GM23338 (cell line): Measurements from ENCODE around the gene CCDC97. TPM values are rescaled to one million over a fixed set of nuclear protein-coding genes. Genes with fewer than 3 reads are reported as not detected.
A peak's percentile ranks its signal among the peaks of the same experiment; 100 is the strongest.

ENCODE experiments used
- ATAC-seq: fragments of 200-7000 bp; cut with Tn5 transposase; 3 replicates; pipeline ENCODE4 v1.9.1; 2020
- DNase-seq: peaks from one replicate; pipeline ENCODE4 v3.0.0-alpha.2; 2015; ENCODE audit warnings: low spot score
- H2AFZ ChIP-seq: fragments of 200-600 bp; sonication (generic); 2 replicates; pipeline ENCODE4 v1.8.0; 2016; ENCODE audit warnings: antibody characterized with exemption, mild to moderate bottlenecking, moderate library complexity
- H3F3A ChIP-seq: fragments of 200-600 bp; sonication (generic); replicated peaks from 2 replicates; pipeline ENCODE4 v1.8.0; 2017; ENCODE audit warnings: antibody characterized with exemption, mixed run types, low read depth
- H3K27ac ChIP-seq: fragments of 200-600 bp; sonication (generic); 2 replicates; pipeline ENCODE4 v1.6.1; 2016; ENCODE audit warnings: low read depth
- H3K27me3 ChIP-seq: fragments of 200-600 bp; sonication (generic); 2 replicates; pipeline ENCODE4 v1.8.0; 2016; ENCODE audit warnings: mild to moderate bottlenecking, mixed run types, moderate library complexity; ENCODE audit not compliant: insufficient read depth
- H3K36me3 ChIP-seq: fragments of 200-600 bp; sonication (generic); 2 replicates; pipeline ENCODE4 v1.8.0; 2016; ENCODE audit warnings: mild to moderate bottlenecking; ENCODE audit not compliant: insufficient read depth
- H3K4me1 ChIP-seq: fragments of 200-600 bp; sonication (generic); 2 replicates; pipeline ENCODE4 v1.8.0; 2016; ENCODE audit warnings: mild to moderate bottlenecking, moderate library complexity; ENCODE audit not compliant: insufficient read depth
- H3K4me2 ChIP-seq: fragments of 200-600 bp; sonication (generic); 2 replicates; pipeline ENCODE4 v1.7.1; 2017; ENCODE audit warnings: mixed run types
- H3K4me3 ChIP-seq: fragments of 200-600 bp; sonication (generic); 2 replicates; pipeline ENCODE4 v1.6.1; 2016; ENCODE audit warnings: mixed run types
- H3K79me2 ChIP-seq: fragments of 200-600 bp; sonication (generic); replicated peaks from 2 replicates; pipeline ENCODE4 v1.8.0; 2017; ENCODE audit warnings: mild to moderate bottlenecking; ENCODE audit not compliant: insufficient read depth
- H3K9me2 ChIP-seq: fragments of 200-600 bp; sonication (generic); 2 replicates; pipeline ENCODE4 v1.8.0; 2017; ENCODE audit not compliant: insufficient read depth
- H4K20me1 ChIP-seq: fragments of 200-600 bp; sonication (generic); replicated peaks from 2 replicates; pipeline ENCODE4 v1.8.0; 2017; ENCODE audit warnings: mild to moderate bottlenecking; ENCODE audit not compliant: insufficient read depth
- H3K27ac Mint-ChIP-seq: 2 replicates; pipeline ENCODE4 v1.8.0; 2020; ENCODE audit warnings: inconsistent platforms, mild to moderate bottlenecking, moderate library complexity, mixed read lengths
- H3K27me3 Mint-ChIP-seq: 3 replicates; pipeline ENCODE4 v1.8.0; 2022; ENCODE audit warnings: low read depth, mild to moderate bottlenecking, moderate library complexity, mixed read lengths, inconsistent platforms; ENCODE audit not compliant: insufficient read depth, poor library complexity
- H3K36me3 Mint-ChIP-seq: 3 replicates; pipeline ENCODE4 v1.8.0; 2021; ENCODE audit warnings: low read depth, mild to moderate bottlenecking, inconsistent platforms, moderate library complexity, mixed read lengths
- H3K4me1 Mint-ChIP-seq: 3 replicates; pipeline ENCODE4 v1.8.0; 2020; ENCODE audit warnings: mild to moderate bottlenecking, inconsistent platforms, mixed read lengths
- H3K4me3 Mint-ChIP-seq: 3 replicates; pipeline ENCODE4 v1.8.0; 2021; ENCODE audit warnings: moderate library complexity, mild to moderate bottlenecking, inconsistent platforms, mixed read lengths
- H3K9me3 Mint-ChIP-seq: 3 replicates; pipeline ENCODE4 v1.8.0; 2020; ENCODE audit warnings: moderate library complexity, mild to moderate bottlenecking, inconsistent platforms, mixed read lengths
- CREB1 ChIP-seq: fragments of 250-450 bp; sonication (Bioruptor Pico); IDR thresholded peaks from 2 replicates; pipeline ENCODE4 v1.5.0; 2020; ENCODE audit warnings: low read depth, mild to moderate bottlenecking, moderate library complexity
- CTCF ChIP-seq, 2 experiments: fragments of 200-600 bp in 1 of 2; sonication (generic) in 1 of 2; conservative IDR thresholded peaks; 2 replicates each; pipeline versions ENCODE4 v1.5.1 to v1.6.1; 2016 to 2017; ENCODE audit warnings: antibody characterized with exemption in 2 of 2, low read depth in 2 of 2, mild to moderate bottlenecking in 2 of 2, moderate library complexity in 1 of 2
- ETS1 ChIP-seq: IDR thresholded peaks from 2 replicates; pipeline ENCODE4 v1.6.1; 2016; ENCODE audit warnings: antibody characterized with exemption
- EZH2 ChIP-seq: fragments of 200-600 bp; sonication (generic); IDR thresholded peaks from one replicate; pipeline ENCODE4 v1.8.0; 2017; ENCODE audit warnings: antibody characterized with exemption, mild to moderate bottlenecking, low read depth; ENCODE audit not compliant: unreplicated experiment
- EZH2phosphoT487 ChIP-seq: fragments of 200-600 bp; sonication (generic); IDR thresholded peaks from one replicate; pipeline ENCODE4 v1.8.1; 2018; ENCODE audit warnings: antibody characterized with exemption; ENCODE audit not compliant: unreplicated experiment
- JUNB ChIP-seq: IDR thresholded peaks from one replicate; pipeline ENCODE4 v1.6.1; 2016; ENCODE audit warnings: antibody characterized with exemption; ENCODE audit not compliant: unreplicated experiment
- NANOG ChIP-seq: IDR thresholded peaks from 2 replicates; pipeline ENCODE4 v1.6.1; 2016; ENCODE audit warnings: antibody characterized with exemption, borderline replicate concordance
- POLR2AphosphoS5 ChIP-seq: IDR thresholded peaks from 2 replicates; pipeline ENCODE4 v1.6.1; 2016; ENCODE audit warnings: antibody characterized with exemption, low read depth
- REST ChIP-seq: IDR thresholded peaks from one replicate; pipeline ENCODE4 v1.6.1; 2018; ENCODE audit warnings: antibody characterized with exemption; ENCODE audit not compliant: unreplicated experiment
- STAT1 ChIP-seq: IDR thresholded peaks from one replicate; pipeline ENCODE4 v1.6.1; 2016; ENCODE audit warnings: antibody characterized with exemption; ENCODE audit not compliant: unreplicated experiment
- ZNF114 ChIP-seq: fragments of 250-450 bp; sonication (Bioruptor Pico); IDR thresholded peaks from 2 replicates; pipeline ENCODE4 v1.5.0; 2020; ENCODE audit warnings: mild to moderate bottlenecking, moderate library complexity
- ZNF331 ChIP-seq: fragments of 250-450 bp; sonication (Bioruptor Pico); IDR thresholded peaks from 2 replicates; pipeline ENCODE4 v1.5.0; 2020; ENCODE audit warnings: low read depth, mild to moderate bottlenecking, moderate library complexity
- ZNF462 ChIP-seq: fragments of 250-450 bp; sonication (Bioruptor Pico); IDR thresholded peaks from 2 replicates; pipeline ENCODE4 v1.5.0; 2020; ENCODE audit warnings: mild to moderate bottlenecking, moderate library complexity
- polyA plus RNA-seq: library from polyadenylated mRNA; unstranded; fragments of >200 nt; fragmentation: Nextera tagmentation; extraction: Ambion mirVana; gene quantifications from 2 replicates; pipeline ENCODE4 v1.2.1, GENCODE V29; 2016
- total RNA-seq: library from RNA; depleted of rRNA; stranded (reverse); fragments of >200 nt; shearing (Covaris generic); gene quantifications from 2 replicates; pipeline ENCODE4 v1.2.3, GENCODE V29; 2014

The CCDC97 gene
- total and polyA plus RNA-seq, 2 experiments from 2014 or later = 8.0 to 11.0 TPM

GRCh38 chr19:41265395-41266153 lies 44.4 kb upstream of the CCDC97 start:
- H3K9me2 ChIP-seq = no peaks in the 10 kb centered on the region
- TF ChIP-seq ETS1 (no peak), REST (no peak), ZNF114 (CRISPR knock-in tag) (no peak), STAT1 (no peak), EZH2 (no peak), ZNF462 (no peak), ZNF331 (CRISPR knock-in tag) (no peak), JUNB (no peak), POLR2AphosphoS5 (no peak), NANOG (no peak), EZH2phosphoT487 (no peak), CREB1 (CRISPR knock-in tag) (no peak), CTCF (conservative IDR thresholded peaks at IDR 0.05; ENCODE audit: low read depth in 2 of 2) (no peak)
- no peaks in the 10 kb centered on the region; the same call in 1 of the 3 replicates for H3K9me3 Mint-ChIP-seq
- H3K27ac ChIP-seq = peak overlapping the region; percentile 93
- peak; percentile 11 for DNase-seq
- H3K4me2 ChIP-seq = peak overlapping the region; percentile 91
- no peak overlapping the region for H2AFZ ChIP-seq
- peaks cover 35% of the 10 kb centered on the region for H4K20me1 ChIP-seq
- H3K4me1 ChIP-seq = peaks cover 7% of the 10 kb centered on the region
- no peak for ATAC-seq
- peaks cover 22% of the 10 kb centered on the region for H3K27me3 Mint-ChIP-seq
- peak overlapping the region; percentile 82 for H3K4me3 ChIP-seq
- no peaks in the 10 kb centered on the region for H3K27me3 ChIP-seq
- H3K4me3 Mint-ChIP-seq = peak overlapping the region; percentile 94
- peak overlapping the region; percentile 99 for H3K27ac Mint-ChIP-seq
- peaks cover 61% of the 10 kb centered on the region for H3K79me2 ChIP-seq
- peaks cover 28% of the 10 kb centered on the region for H3K36me3 ChIP-seq
- H3K36me3 Mint-ChIP-seq = peaks cover 52% of the 10 kb centered on the region
- peaks cover 22% of the 10 kb centered on the region for H3F3A ChIP-seq
- peaks cover 22% of the 10 kb centered on the region for H3K4me1 Mint-ChIP-seq
